GM06990 (cell line): ENCODE measurements around the gene DOHH.

Source experiments
- DNase-seq: peaks from one replicate; pipeline ENCODE4 v3.0.0-alpha.2; 2011; ENCODE audit not compliant: insufficient read length; ENCODE audit errors: extremely low read depth
- H3K27me3 ChIP-seq: replicated peaks from 2 replicates; pipeline ENCODE4 v1.6.0; 2011; ENCODE audit warnings: low read length; ENCODE audit not compliant: control insufficient read depth, insufficient read depth
- H3K36me3 ChIP-seq: 2 replicates; pipeline ENCODE4 v1.5.1; 2011; ENCODE audit warnings: low read length; ENCODE audit not compliant: control insufficient read depth, insufficient read depth
- H3K4me3 ChIP-seq: replicated peaks from 2 replicates; pipeline ENCODE4 v1.5.1; 2011; ENCODE audit warnings: low read depth, mild to moderate bottlenecking, control low read depth, low read length
- CTCF ChIP-seq: IDR thresholded peaks from 2 replicates; pipeline ENCODE4 v1.5.1; 2011; ENCODE audit warnings: low read length, control low read depth, mild to moderate bottlenecking, inconsistent platforms; ENCODE audit not compliant: insufficient read depth, poor library complexity, severe bottlenecking

The DOHH gene

GRCh38 chr19:3458229-3459088 is 42.0 kb downstream of the DOHH start:
- no peak overlapping the region for H3K4me3 ChIP-seq
- no peak for DNase-seq
- no peak for TF ChIP-seq CTCF
- peaks cover 12% of the 10 kb centered on the region for H3K36me3 ChIP-seq
- no peaks in the 10 kb centered on the region for H3K27me3 ChIP-seq

GRCh38 chr19:3457528-3458228 is 42.8 kb downstream of the DOHH start:
- H3K27me3 ChIP-seq, result no peaks in the 10 kb centered on the region
- H3K4me3 ChIP-seq, result no peak overlapping the region
- no peak for DNase-seq
- peaks cover 15% of the 10 kb centered on the region for H3K36me3 ChIP-seq
- no peak for TF ChIP-seq CTCF

- Histone ChIP-seq H3K27me3 (no peaks in the 10 kb centered on the region), H3K4me3 (no peak overlapping the region), H3K36me3 (peaks cover 17% of the 10 kb centered on the region)
- no peak for TF ChIP-seq CTCF
- DNase-seq, result no peak
These were observed 43.4 kb downstream of the DOHH start for GRCh38 chr19:3456925-3457527.

GRCh38 chr19:3455960-3456601 is 44.4 kb downstream of the DOHH start:
- Histone ChIP-seq H3K27me3 (no peaks in the 10 kb centered on the region), H3K4me3 (no peak overlapping the region), H3K36me3 (peaks cover 17% of the 10 kb centered on the region)
- no peak for TF ChIP-seq CTCF
- no peak for DNase-seq

GRCh38 chr19:3455393-3455955 is 45.0 kb downstream of the DOHH start:
- Histone ChIP-seq H3K36me3 (peaks cover 17% of the 10 kb centered on the region), H3K4me3 (no peak overlapping the region), H3K27me3 (no peaks in the 10 kb centered on the region)
- TF ChIP-seq CTCF, result no peak
- DNase-seq, result no peak
